Heart left ventricle (tissue), 16 donors: ENCODE measurements around the gene NIFK. TPM values are rescaled to one million over a fixed set of nuclear protein-coding genes. Genes with fewer than 3 reads are reported as not detected.

Experiments used
- ATAC-seq, 4 donors: fragments of 200-7000 bp; cut with Tn5 transposase; one replicate each; pipeline ENCODE4 v1.9.1; 2020 to 2022; ENCODE audit warnings: moderate library complexity in 4 of 4, mild to moderate bottlenecking in 3 of 4, moderate number of reproducible peaks in 1 of 4
- DNase-seq, 5 donors: peaks; one replicate each; pipeline ENCODE4 v3.0.0-alpha.2; 2020
- H3K27ac ChIP-seq, 12 donors: fragments of 200-600 bp; sonication (generic) in 4 of 12; one replicate each; pipeline versions ENCODE4 v1.5.0 to v1.8.0; 2016 to 2022; ENCODE audit warnings: mild to moderate bottlenecking in 2 of 12
- H3K27me3 ChIP-seq, 9 donors: fragments of 200-600 bp; sonication (generic) in 2 of 9; one replicate each; pipeline versions ENCODE4 v1.5.1 to v1.8.0; 2016 to 2022; ENCODE audit warnings: mild to moderate bottlenecking in 3 of 9
- H3K36me3 ChIP-seq, 9 donors: fragments of 200-600 bp; sonication (generic) in 2 of 9; one replicate each; pipeline versions ENCODE4 v1.5.0 to v1.8.0; 2018 to 2022; ENCODE audit warnings: mild to moderate bottlenecking in 2 of 9
- H3K4me1 ChIP-seq, 12 donors: fragments of 200-600 bp; sonication (generic) in 4 of 12; one replicate each; pipeline versions ENCODE4 v1.5.0 to v1.8.0; 2016 to 2022; ENCODE audit warnings: mild to moderate bottlenecking in 3 of 12
- H3K4me3 ChIP-seq, 12 donors: fragments of 200-600 bp; sonication (generic) in 4 of 12; one replicate each; pipeline versions ENCODE4 v1.5.0 to v1.8.0; 2017 to 2022; ENCODE audit warnings: mild to moderate bottlenecking in 9 of 12, moderate library complexity in 4 of 12
- H3K9me3 ChIP-seq, 12 donors: fragments of 200-600 bp; sonication (generic) in 4 of 12; one replicate each; pipeline versions ENCODE4 v1.5.0 to v1.8.0; 2016 to 2022; ENCODE audit warnings: mild to moderate bottlenecking in 1 of 12
- POLR2A ChIP-seq, 2 donors: fragments of 450-650 bp; IDR thresholded peaks; one replicate each; pipeline ENCODE4 v1.6.1; 2017; ENCODE audit warnings: antibody characterized with exemption in 2 of 2, mild to moderate bottlenecking in 2 of 2, moderate library complexity in 2 of 2
- WGBS, 4 donors: extraction: QIAGEN DNeasy Blood & Tissue Kit in 2 of 4; methylation state at CpG; one replicate each; pipeline versions ENCODE4 v1.1.5 to v1.1.7; 2013 to 2018; 5-methylcytosine and 5-hydroxymethylcytosine counted together
- intact Hi-C, 10 donors: fragments of 100-400 bp; cut with DNase I; formaldehyde crosslinking; loops; one replicate each; pipeline versions ENCODE4 v1.11.1 to v1.14.2; 2022
- polyA plus RNA-seq, 2 donors: library from polyadenylated mRNA; stranded (reverse); fragments of 200-250 nt; gene quantifications; one replicate each; pipeline ENCODE4 v1.2.3, GENCODE V29; 2013
- total RNA-seq, 9 donors: library from RNA; depleted of rRNA in 2 of 9; stranded (reverse); fragments of >200 nt in 2 of 9; fragmentation: NEBNext Ultra II Directional in 3 of 9; extraction: Animal tissue kit (Norgen Biotek cat#: 25700) in 3 of 9; gene quantifications; one replicate each; pipeline versions ENCODE4 v1.1.0 to v1.2.4, GENCODE V29; 2016 to 2023
- TF ChIP-seq, protein P1 (sequence below), 12 donors: fragments of 200-600 bp; sonication (generic) in 4 of 12; IDR thresholded peaks; one replicate each; pipeline versions ENCODE4 v1.5.0 to v1.8.0; 2018 to 2022; ENCODE audit warnings: antibody characterized with exemption in 12 of 12, mild to moderate bottlenecking in 5 of 12
- donor health status: ischemic (EF 13 %, LVEDD 7.1; RV severe dilation, severe dysfunction).
- donor health status: healthy with polysubstance abuse.
- donor health status: DM: no; HTN: yes; CAD: no.
- donor health status: DM: no; HTN: no; CAD: no.
- donor health status: ischemic (EF 25% LVEDD 6.9; RV normal size, moderate dysfunction).
- donor health status: ischemic (EF 25% LVEDD 5.7; RV mildly dilated, moderate dysfunction).
- donor health status: healthy.
- donor health status: DM: yes; HTN: yes; CAD: no.
- donor health status: ischemic (EF 35%, LVEDD 5.7; RV mildly dilated, moderate dysfunction).
- donor health status: nonischemic (EF 11% LVEDD 7.7; RV severe dilation, severe dysfunction).
- donor health status: DM: yes; HTN: yes; CAD: no.
- donor health status: PGD.
- donor health status: ischemic (EF 29% LVEDD 5.4; RV normal size, mild dysfunction).
- donor health status: nonischemic (EF 23%, LVEDD 6.1; RV moderate dilation, normal function).

Gene NIFK
- total and polyA plus RNA-seq, 11 donors: 19.1 to 41.3 (median 28.8) TPM

DNA sequence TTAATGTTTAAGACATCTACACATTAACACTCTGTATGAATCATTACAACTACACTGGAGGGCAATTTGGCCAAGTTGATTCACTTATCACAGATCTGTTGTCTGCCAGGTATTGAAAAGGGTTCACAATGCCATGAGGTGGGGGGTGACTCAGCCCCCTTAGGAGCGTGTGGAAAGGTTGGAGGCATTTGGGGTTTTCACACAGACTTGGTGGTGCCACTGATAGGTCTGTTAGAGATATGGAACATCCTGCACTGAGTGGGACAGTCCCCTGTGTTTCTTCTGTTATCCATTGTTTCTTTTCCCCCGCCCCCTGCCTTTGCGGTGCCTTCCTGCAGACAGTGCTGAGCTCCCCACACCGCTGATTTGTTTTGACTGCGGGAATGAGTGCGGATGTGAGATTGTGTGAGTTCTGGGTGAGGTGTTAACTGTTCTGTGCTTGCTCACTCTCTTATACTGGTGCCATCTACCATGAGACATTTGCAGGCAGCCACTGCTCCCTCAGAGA is 9.4 kb upstream of the NIFK start:
- no peaks in the 10 kb centered on the region for H3K36me3 ChIP-seq
- H3K4me1 ChIP-seq: no peaks in the 10 kb centered on the region
- H3K9me3 ChIP-seq: no peaks in the 10 kb centered on the region
- no peak for ATAC-seq
- intact Hi-C loops: no loop called here
- DNase-seq: no peak
- 28 to 61% (median 41%) methylated on average over 6 of the region's 6 CpGs for WGBS, 4 donors
- TF ChIP-seq, protein P1, sequence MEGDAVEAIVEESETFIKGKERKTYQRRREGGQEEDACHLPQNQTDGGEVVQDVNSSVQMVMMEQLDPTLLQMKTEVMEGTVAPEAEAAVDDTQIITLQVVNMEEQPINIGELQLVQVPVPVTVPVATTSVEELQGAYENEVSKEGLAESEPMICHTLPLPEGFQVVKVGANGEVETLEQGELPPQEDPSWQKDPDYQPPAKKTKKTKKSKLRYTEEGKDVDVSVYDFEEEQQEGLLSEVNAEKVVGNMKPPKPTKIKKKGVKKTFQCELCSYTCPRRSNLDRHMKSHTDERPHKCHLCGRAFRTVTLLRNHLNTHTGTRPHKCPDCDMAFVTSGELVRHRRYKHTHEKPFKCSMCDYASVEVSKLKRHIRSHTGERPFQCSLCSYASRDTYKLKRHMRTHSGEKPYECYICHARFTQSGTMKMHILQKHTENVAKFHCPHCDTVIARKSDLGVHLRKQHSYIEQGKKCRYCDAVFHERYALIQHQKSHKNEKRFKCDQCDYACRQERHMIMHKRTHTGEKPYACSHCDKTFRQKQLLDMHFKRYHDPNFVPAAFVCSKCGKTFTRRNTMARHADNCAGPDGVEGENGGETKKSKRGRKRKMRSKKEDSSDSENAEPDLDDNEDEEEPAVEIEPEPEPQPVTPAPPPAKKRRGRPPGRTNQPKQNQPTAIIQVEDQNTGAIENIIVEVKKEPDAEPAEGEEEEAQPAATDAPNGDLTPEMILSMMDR (IDR thresholded peaks at IDR 0.05): no peak
- TF ChIP-seq POLR2A (IDR thresholded peaks at IDR 0.05): no peak
- no peak overlapping the region for H3K27ac ChIP-seq
- H3K4me3 ChIP-seq: no peak overlapping the region
- H3K27me3 ChIP-seq: no peaks in the 10 kb centered on the region

DNA sequence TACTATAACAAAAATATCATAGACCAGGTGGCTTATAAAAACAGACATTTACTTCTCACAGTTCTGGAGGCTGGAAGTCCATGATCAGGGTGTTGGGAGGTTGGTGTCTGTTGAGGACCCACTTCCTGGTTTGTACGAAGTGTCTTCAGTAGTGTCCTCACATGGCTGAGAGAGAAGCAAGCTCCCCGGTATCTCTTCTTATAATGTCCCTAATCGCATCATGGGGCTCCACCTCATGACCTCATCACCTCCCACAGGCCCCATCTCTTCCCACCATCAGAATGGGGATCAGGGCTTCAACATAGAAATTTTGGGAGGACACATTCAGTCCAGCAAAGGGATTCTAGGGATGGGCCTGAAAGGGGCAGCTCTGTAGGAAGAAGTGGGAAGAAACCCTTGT is 4.8 kb upstream of the NIFK start:
- Histone ChIP-seq H3K27me3 (no peaks in the 10 kb centered on the region), H3K36me3 (no peaks in the 10 kb centered on the region), H3K4me1 (peaks cover 0 to 7% (median 0%) of the 10 kb centered on the region in 12 donors), H3K9me3 (no peaks in the 10 kb centered on the region), H3K27ac (no peak overlapping the region), H3K4me3 (no peak overlapping the region)
- TF ChIP-seq POLR2A (IDR thresholded peaks at IDR 0.05): no peak
- TF ChIP-seq, protein P1 (IDR thresholded peaks at IDR 0.05): no peak
- intact Hi-C loops: no loop called here
- 87 to 94% (median 89%) methylated on average over 3 of the region's 3 CpGs for WGBS, 4 donors
- ATAC-seq: no peak
- DNase-seq: no peak

DNA sequence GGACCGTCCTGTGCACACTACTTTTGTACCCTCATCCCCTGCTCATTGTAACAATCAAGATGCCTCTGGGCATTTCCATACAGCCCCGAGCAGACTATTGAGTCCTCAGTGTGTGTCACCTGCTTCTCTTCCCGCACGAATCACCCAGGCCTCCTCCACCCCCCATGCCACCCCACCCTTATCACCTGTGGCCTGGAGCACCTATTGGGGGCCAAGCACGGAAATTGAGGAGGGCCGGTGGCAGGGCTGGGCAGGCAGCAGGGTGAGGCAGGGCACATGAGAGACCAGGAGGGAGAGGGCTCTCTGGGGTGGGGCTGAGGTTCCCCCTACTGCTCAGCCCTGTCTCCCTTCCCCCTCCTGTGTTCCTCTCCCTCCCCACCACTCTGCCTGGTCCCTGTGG is 4.3 kb upstream of the NIFK start:
- Histone ChIP-seq H3K36me3 (no peaks in the 10 kb centered on the region), H3K27ac (no peak overlapping the region), H3K27me3 (no peaks in the 10 kb centered on the region), H3K9me3 (no peaks in the 10 kb centered on the region), H3K4me1 (peaks cover 0 to 7% (median 2%) of the 10 kb centered on the region in 12 donors), H3K4me3 (no peak overlapping the region)
- intact Hi-C loops: no loop called here
- DNase-seq: no peak
- no peak for ATAC-seq
- WGBS, 4 donors: 84 to 90% (median 88%) methylated on average over 6 of the region's 6 CpGs
- TF ChIP-seq, protein P1 (IDR thresholded peaks at IDR 0.05): no peak

DNA sequence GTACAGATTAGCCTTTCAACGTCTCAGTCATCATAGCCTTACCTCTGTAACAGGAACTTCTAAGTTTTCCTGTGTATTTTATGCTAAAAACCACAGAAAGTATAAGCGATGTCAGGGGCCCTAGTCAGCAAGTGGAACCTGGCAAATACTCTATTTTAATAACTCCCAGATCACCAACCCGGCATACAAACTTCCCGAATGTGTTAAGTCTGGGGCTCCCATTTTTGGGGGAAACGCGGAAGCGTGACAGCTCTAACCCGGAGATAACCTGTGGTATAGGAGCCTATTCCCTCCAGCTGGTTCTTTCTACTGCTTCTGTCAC is 574 bp downstream of the NIFK start:
- Histone ChIP-seq H3K4me3 (peak overlapping the region; percentile 17 to 98 (median 82)), H3K27ac (peak overlapping the region; percentile 40 to 86 (median 75)), H3K36me3 (peaks cover 0 to 43% (median 38%) of the 10 kb centered on the region in 9 donors), H3K9me3 (no peaks in the 10 kb centered on the region), H3K27me3 (no peaks in the 10 kb centered on the region), H3K4me1 (peaks cover 0 to 18% (median 9%) of the 10 kb centered on the region in 12 donors)
- 0 to 2% (median 1%) methylated on average over 8 of the region's 8 CpGs for WGBS, 4 donors
- no peak for TF ChIP-seq POLR2A (IDR thresholded peaks at IDR 0.05)
- TF ChIP-seq, protein P1 (IDR thresholded peaks at IDR 0.05): no peak
- ATAC-seq (no peak), DNase-seq (no peak)
- intact Hi-C loops: loop anchor here in 6 of 10 donors (2.0 to 5.0 kb wide), 5 partner anchors 19 to 209 kb away; partner anchors contain the start of genes RNU4ATAC (in 5 of the 6) and TSN (in 2 of the 6)
